Trophoblast cell (in vitro differentiated cells and primary cell): ENCODE data around the gene LUZP1. TPM values are rescaled to one million over a fixed set of nuclear protein-coding genes. Genes with fewer than 3 reads are reported as not detected.
A peak's percentile ranks its signal among the peaks of the same experiment; 100 is the strongest.

Experiments
- DNase-seq, 2 donors: peaks; one replicate each; pipeline ENCODE4 v3.0.0-alpha.2; 2016
- H2AFZ ChIP-seq: 2 replicates; pipeline ENCODE4 v1.6.1; 2013; ENCODE audit warnings: low read length, moderate library complexity, mild to moderate bottlenecking; ENCODE audit not compliant: insufficient read depth, poor library complexity
- H2AK5ac ChIP-seq: 2 replicates; pipeline ENCODE4 v1.6.1; 2013; ENCODE audit warnings: mild to moderate bottlenecking, low read length
- H2BK120ac ChIP-seq: 2 replicates; pipeline ENCODE4 v1.6.1; 2013; ENCODE audit warnings: low read length, mild to moderate bottlenecking, moderate library complexity; ENCODE audit not compliant: insufficient read depth, poor library complexity
- H2BK12ac ChIP-seq: 2 replicates; pipeline ENCODE4 v1.6.1; 2013; ENCODE audit warnings: mild to moderate bottlenecking, low read length, moderate library complexity
- H2BK5ac ChIP-seq: 2 replicates; pipeline ENCODE4 v1.6.1; 2013; ENCODE audit warnings: low read length, low read depth, moderate library complexity, mild to moderate bottlenecking; ENCODE audit not compliant: poor library complexity
- H3K14ac ChIP-seq: 2 replicates; pipeline ENCODE4 v1.6.1; 2013; ENCODE audit warnings: mild to moderate bottlenecking, low read length
- H3K18ac ChIP-seq: 2 replicates; pipeline ENCODE4 v1.6.1; 2013; ENCODE audit warnings: mild to moderate bottlenecking, low read length
- H3K23ac ChIP-seq: 2 replicates; pipeline ENCODE4 v1.6.1; 2013; ENCODE audit warnings: low read length
- H3K27ac ChIP-seq: 2 replicates; pipeline ENCODE4 v1.5.1; 2013; ENCODE audit warnings: low read depth, mild to moderate bottlenecking, inconsistent platforms, low read length, moderate library complexity
- H3K27me3 ChIP-seq: 2 replicates; pipeline ENCODE4 v1.6.1; 2013; ENCODE audit warnings: inconsistent platforms, mild to moderate bottlenecking, low read length, moderate library complexity; ENCODE audit not compliant: insufficient read depth
- H3K36me3 ChIP-seq, 2 experiments: 1 replicate in 1 of 2; 2 replicates in 1 of 2; pipeline ENCODE4 v1.6.1; 2013; ENCODE audit warnings: low read length in 2 of 2, mild to moderate bottlenecking in 2 of 2, moderate library complexity in 1 of 2; ENCODE audit not compliant: insufficient read depth in 2 of 2, control insufficient read depth in 1 of 2
- H3K4ac ChIP-seq: 2 replicates; pipeline ENCODE4 v1.6.1; 2013; ENCODE audit warnings: low read depth, mild to moderate bottlenecking, low read length, moderate library complexity
- H3K4me1 ChIP-seq, 2 experiments: 1 replicate in 1 of 2; 2 replicates in 1 of 2; pipeline ENCODE4 v1.6.1; 2013; ENCODE audit warnings: low read length in 2 of 2, mild to moderate bottlenecking in 2 of 2, moderate library complexity in 1 of 2; ENCODE audit not compliant: insufficient read depth in 2 of 2, control insufficient read depth in 1 of 2
- H3K4me2 ChIP-seq: 2 replicates; pipeline ENCODE4 v1.6.1; 2013; ENCODE audit warnings: inconsistent platforms, mild to moderate bottlenecking, low read length, moderate library complexity
- H3K4me3 ChIP-seq: 2 replicates; pipeline ENCODE4 v1.5.1; 2013; ENCODE audit warnings: mild to moderate bottlenecking, low read depth, low read length, inconsistent platforms
- H3K79me1 ChIP-seq: one replicate; pipeline ENCODE4 v1.6.1; 2013; ENCODE audit warnings: low read length
- H3K79me2 ChIP-seq: 2 replicates; pipeline ENCODE4 v1.6.1; 2013; ENCODE audit warnings: low read length, mild to moderate bottlenecking; ENCODE audit not compliant: control insufficient read depth, insufficient read depth, poor library complexity
- H3K9ac ChIP-seq: 2 replicates; pipeline ENCODE4 v1.6.1; 2013; ENCODE audit warnings: mild to moderate bottlenecking, low read length
- H3K9me3 ChIP-seq: 2 replicates; pipeline ENCODE4 v1.6.1; 2013; ENCODE audit warnings: low read depth, mild to moderate bottlenecking, control low read depth, inconsistent platforms, low read length; ENCODE audit not compliant: insufficient read depth
- H4K12ac ChIP-seq: 2 replicates; pipeline ENCODE4 v1.6.1; 2013; ENCODE audit warnings: low read depth, mild to moderate bottlenecking, low read length, moderate library complexity
- H4K8ac ChIP-seq: 2 replicates; pipeline ENCODE4 v1.6.1; 2013; ENCODE audit warnings: low read depth, mild to moderate bottlenecking, low read length, moderate library complexity
- H4K91ac ChIP-seq: one replicate; pipeline ENCODE4 v1.6.1; 2013; ENCODE audit warnings: low read depth, mild to moderate bottlenecking, low read length, moderate library complexity
- WGBS: extraction: QIAGEN DNeasy Blood & Tissue Kit; methylation state at CpG from one replicate; pipeline ENCODE4 v1.1.7; 2013; ENCODE audit warnings: missing lambda C conversion rate; ENCODE audit not compliant: insufficient read length, insufficient coverage; ENCODE audit errors: extremely low coverage; 5-methylcytosine and 5-hydroxymethylcytosine counted together
- polyA plus RNA-seq: library from polyadenylated mRNA; stranded (reverse); fragments of 200-250 nt; gene quantifications from 2 replicates; pipeline ENCODE4 v1.2.3, GENCODE V29; 2013

The LUZP1 gene
- 38.6 TPM in 2 replicates for polyA plus RNA-seq

DNA sequence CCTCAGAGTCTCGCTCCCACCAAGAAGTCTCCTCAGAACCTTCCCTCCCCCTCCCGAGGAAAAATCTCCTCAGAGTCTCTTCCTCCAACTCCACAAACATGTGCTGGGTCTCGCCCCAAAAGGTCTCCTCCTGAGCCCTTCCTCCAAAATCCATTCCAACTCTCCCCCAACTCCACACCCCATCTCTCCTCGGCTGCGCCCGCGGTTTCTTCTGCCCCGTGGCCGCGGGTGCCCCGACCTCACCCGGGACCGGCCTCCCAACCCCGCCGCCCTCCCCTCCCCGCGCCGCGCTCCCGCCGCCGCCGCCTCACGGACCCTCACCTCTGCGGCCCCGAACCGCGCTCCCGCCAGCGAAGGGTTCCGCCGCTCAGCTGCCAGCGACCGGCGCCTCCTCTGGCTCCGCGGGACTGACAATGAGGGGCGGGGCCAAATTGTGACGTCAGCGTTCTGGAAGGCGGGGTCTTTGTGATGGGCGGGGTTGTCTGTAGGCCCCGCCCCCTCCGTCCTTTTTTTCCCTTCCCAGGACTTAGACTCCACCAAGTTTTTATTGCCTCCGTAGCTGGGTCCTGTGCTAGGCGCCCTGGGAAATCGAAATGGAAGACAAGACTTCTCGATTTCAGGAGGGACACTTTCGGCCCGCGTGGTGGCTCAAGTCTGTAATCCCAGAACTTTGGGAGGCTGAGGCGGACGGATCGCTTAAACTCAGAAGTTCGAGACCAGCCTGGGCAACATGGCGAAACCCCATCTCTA lies at the start of gene LUZP1:
Gene LUZP1 (minus strand): TSS at position 412 of the 750 bp plus-strand sequence.
- DNase-seq: peak; percentile 72 to 92
- Histone ChIP-seq H2AFZ (peak within 1 kb of the TSS; percentile 81), H3K18ac (peak within 1 kb of the TSS; percentile 94), H3K27me3 (no peaks in the 10 kb centered on the region), H3K4me2 (peak within 1 kb of the TSS; percentile 98), H2BK120ac (peak within 1 kb of the TSS; percentile 81), H4K8ac (peak within 1 kb of the TSS; percentile 88), H3K4me3 (peak within 1 kb of the TSS; percentile 89), H3K4ac (peak within 1 kb of the TSS; percentile 74), H3K9me3 (no peaks in the 10 kb centered on the region), H2BK12ac (peak within 1 kb of the TSS; percentile 59), H4K12ac (peak within 1 kb of the TSS; percentile 69), H3K9ac (peak within 1 kb of the TSS; percentile 96), H3K79me2 (peaks cover 20% of the 10 kb centered on the region), H2AK5ac (peak within 1 kb of the TSS; percentile 93), H3K79me1 (peaks cover 13% of the 10 kb centered on the region), H3K14ac (peak within 1 kb of the TSS; percentile 99), H3K23ac (no peak within 1 kb of the TSS), H4K91ac (peak within 1 kb of the TSS; percentile 75), H3K36me3 (no peaks in the 10 kb centered on the region), H3K27ac (peak within 1 kb of the TSS; percentile 86), H2BK5ac (peak within 1 kb of the TSS; percentile 90), H3K4me1 (peaks cover 3 to 4% of the 10 kb centered on the region in 2 experiments)
- no CpG with 5 or more reads among the region's 56 CpGs for WGBS

DNA sequence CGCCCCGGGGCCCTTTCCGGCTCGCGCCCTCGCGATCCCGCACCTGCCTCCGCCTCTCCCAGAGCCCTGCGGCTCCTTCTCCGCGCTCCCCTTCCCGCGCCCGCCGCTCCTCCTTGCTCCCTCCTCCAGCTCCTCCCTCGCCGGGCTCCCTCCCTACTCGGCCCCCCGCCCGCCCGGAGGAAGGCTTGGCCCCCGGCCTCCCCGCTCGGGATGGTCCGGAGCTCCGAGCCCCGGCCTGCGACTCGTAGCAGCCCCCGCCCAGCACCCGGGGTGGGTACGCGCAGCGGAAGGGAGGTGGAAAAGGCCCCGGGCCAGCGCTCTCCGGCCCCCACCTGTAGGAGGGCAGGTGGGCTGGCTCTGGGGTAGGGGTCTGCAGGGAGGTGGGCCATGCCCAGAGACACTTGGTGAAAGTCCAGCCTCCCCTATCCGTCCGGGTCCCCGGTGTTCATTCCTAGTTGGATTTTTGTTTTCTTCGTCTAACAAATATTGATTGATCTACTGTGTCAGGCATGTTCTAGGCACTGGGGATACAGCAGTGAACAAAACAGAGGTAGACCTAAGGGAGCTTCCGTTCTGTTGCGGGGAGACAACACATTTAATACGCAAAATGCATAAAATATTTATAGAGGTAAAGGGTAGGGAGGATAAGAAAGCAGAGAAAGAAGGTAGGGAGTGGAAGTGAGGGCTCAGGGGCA lies 48.9 kb upstream of the LUZP1 start, which contains the start of gene HTR1D:
Gene HTR1D (minus strand): TSS at position 82 of the 695 bp plus-strand sequence. CDS start 23,283 bp downstream, outside the sequence.
- Histone ChIP-seq H3K4ac (no peak within 1 kb of the TSS), H4K12ac (no peak within 1 kb of the TSS), H4K91ac (peak within 1 kb of the TSS; percentile 18), H3K79me2 (no peaks in the 10 kb centered on the region), H3K14ac (peak within 1 kb of the TSS; percentile 32), H3K4me1 (no peaks in the 10 kb centered on the region), H2BK5ac (no peak within 1 kb of the TSS), H3K79me1 (peaks cover 2% of the 10 kb centered on the region), H3K4me3 (peak within 1 kb of the TSS; percentile 51), H3K36me3 (no peaks in the 10 kb centered on the region), H3K18ac (no peak within 1 kb of the TSS), H2BK12ac (no peak within 1 kb of the TSS), H3K4me2 (peak within 1 kb of the TSS; percentile 85), H3K9me3 (peaks cover 3% of the 10 kb centered on the region), H3K9ac (no peak within 1 kb of the TSS), H2AK5ac (no peak within 1 kb of the TSS), H3K27ac (no peak within 1 kb of the TSS), H2AFZ (peak within 1 kb of the TSS; percentile 64), H2BK120ac (no peak within 1 kb of the TSS), H3K27me3 (peaks cover 12% of the 10 kb centered on the region), H3K23ac (no peak within 1 kb of the TSS), H4K8ac (no peak within 1 kb of the TSS)
- no peak for DNase-seq
- no CpG with 5 or more reads among the region's 45 CpGs for WGBS

DNA sequence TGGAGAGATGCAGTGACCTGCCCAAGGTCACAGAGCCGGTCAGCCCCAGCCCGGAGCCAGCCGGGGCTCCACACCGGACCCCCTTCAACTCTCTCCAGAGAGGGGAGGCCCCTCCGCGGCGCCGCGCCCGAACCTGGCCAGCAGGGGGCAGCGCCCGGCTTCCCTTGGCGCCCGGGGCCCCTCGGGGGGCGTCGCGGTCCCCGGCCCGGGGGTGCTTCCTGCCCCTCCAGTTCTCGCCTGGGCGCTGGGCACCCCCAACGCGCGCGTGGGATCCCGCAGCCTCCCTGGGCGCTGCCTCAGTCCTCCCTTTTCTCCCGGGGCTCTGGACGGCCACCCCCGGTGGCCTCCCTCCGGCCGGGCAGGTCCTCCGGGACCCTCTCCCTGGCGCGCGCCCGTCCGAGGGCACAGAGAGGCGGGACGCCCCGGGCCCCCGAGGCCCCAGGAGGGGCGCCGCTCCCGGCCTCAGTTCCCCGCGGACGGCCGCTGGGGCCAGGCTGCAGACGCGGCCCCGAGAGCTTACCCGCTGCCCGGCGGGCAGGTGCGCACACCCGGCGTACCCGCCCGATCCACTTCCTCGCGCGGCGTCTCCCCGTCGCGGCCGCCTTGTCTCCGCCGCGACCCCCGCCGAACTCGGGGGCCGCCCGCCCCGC lies 48.2 kb upstream of the LUZP1 start:
- Histone ChIP-seq H2BK120ac (no peak overlapping the region), H3K36me3 (no peaks in the 10 kb centered on the region), H4K12ac (no peak overlapping the region), H3K9me3 (peaks cover 3% of the 10 kb centered on the region), H3K14ac (peak overlapping the region; percentile 32), H3K23ac (no peak overlapping the region), H3K27me3 (peaks cover 12% of the 10 kb centered on the region), H3K4me2 (peak overlapping the region; percentile 85), H3K27ac (no peak overlapping the region), H2BK5ac (no peak overlapping the region), H3K79me1 (peaks cover 2% of the 10 kb centered on the region), H4K91ac (peak overlapping the region; percentile 18), H3K4me1 (no peaks in the 10 kb centered on the region), H2BK12ac (no peak overlapping the region), H2AK5ac (no peak overlapping the region), H3K9ac (no peak overlapping the region), H3K18ac (no peak overlapping the region), H3K4ac (no peak overlapping the region), H3K4me3 (peak overlapping the region; percentile 51), H2AFZ (peak overlapping the region; percentile 64), H3K79me2 (no peaks in the 10 kb centered on the region), H4K8ac (no peak overlapping the region)
- no peak for DNase-seq
- no CpG with 5 or more reads among the region's 78 CpGs for WGBS

DNA sequence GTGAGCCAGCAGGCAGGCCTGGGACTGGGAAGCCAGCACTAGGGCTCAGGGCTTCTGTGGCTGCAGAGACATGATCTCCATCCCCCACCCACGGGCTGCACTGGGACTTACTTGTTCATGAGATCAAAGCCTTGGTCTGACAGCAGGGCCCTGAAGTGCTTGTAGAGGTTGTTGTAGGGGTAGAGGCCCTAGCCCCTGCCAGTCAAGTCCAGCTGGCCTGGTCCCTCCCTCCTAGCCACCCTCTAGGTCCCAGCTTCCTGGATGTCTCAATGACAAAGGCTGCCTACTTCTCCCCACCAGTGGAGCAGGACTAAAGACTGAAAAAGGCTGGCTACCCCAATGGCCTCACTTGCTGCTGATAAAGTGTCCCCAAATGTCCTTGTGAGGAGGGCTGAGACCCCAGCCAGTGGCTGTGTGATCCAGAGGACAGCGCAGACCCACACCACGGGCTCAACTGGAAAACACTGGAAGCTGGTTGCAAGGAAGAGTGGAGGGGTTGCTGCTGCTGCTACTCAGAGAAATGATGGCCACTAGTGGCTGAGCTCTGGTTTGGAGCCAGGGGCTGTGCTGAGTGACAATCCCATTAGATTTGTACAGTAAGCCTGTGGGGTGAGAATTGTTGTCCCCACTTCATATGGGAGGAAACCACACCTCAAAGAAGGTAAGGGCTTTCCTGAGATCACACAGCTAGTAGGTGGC lies 47.2 kb upstream of the LUZP1 start:
- no peak overlapping the region for H3K23ac ChIP-seq
- H3K14ac ChIP-seq: no peak overlapping the region
- peak overlapping the region; percentile 5 for H4K8ac ChIP-seq
- peaks cover 12% of the 10 kb centered on the region for H3K27me3 ChIP-seq
- no peak overlapping the region for H3K18ac ChIP-seq
- H4K12ac ChIP-seq: no peak overlapping the region
- no peaks in the 10 kb centered on the region for H3K4me1 ChIP-seq
- peaks cover 3% of the 10 kb centered on the region for H3K9me3 ChIP-seq
- H3K4me3 ChIP-seq: no peak overlapping the region
- H2BK5ac ChIP-seq: no peak overlapping the region
- H2BK12ac ChIP-seq: no peak overlapping the region
- H3K79me1 ChIP-seq: peaks cover 2% of the 10 kb centered on the region
- H2BK120ac ChIP-seq: no peak overlapping the region
- H2AK5ac ChIP-seq: no peak overlapping the region
- H3K4ac ChIP-seq: no peak overlapping the region
- no peaks in the 10 kb centered on the region for H3K79me2 ChIP-seq
- H3K9ac ChIP-seq: no peak overlapping the region
- no peak overlapping the region for H4K91ac ChIP-seq
- DNase-seq: no peak
- H3K27ac ChIP-seq: no peak overlapping the region
- no peaks in the 10 kb centered on the region for H3K36me3 ChIP-seq
- no peak overlapping the region for H3K4me2 ChIP-seq
- no CpG with 5 or more reads among the region's 3 CpGs for WGBS
- H2AFZ ChIP-seq: no peak overlapping the region
